Fibroblast of skin of back (primary cell): Measurements from ENCODE around the gene SALL4. TPM values are rescaled to one million over a fixed set of nuclear protein-coding genes. Genes with fewer than 3 reads are reported as not detected.
A peak's percentile ranks its signal among the peaks of the same experiment; 100 is the strongest.
"Not testable (repeated sequence)": the region's sequence is repeated elsewhere in the genome, so short reads cannot be mapped to it uniquely, and the experiment has no call there.

Experiments used
- DNase-seq: peaks from one replicate; pipeline ENCODE4 v3.0.0-alpha.2; 2013
- polyA plus RNA-seq, 2 experiments: library from polyadenylated mRNA; unstranded; fragments of 120-200 nt; gene quantifications; one replicate each; pipeline ENCODE4 v1.2.1, GENCODE V29; 2013; ENCODE audit not compliant: insufficient read length in 2 of 2

Gene SALL4
- 0.68 TPM for polyA plus RNA-seq (2013, experiment 1 of 2; ENCODE audit: insufficient read length)
- polyA plus RNA-seq (2013, experiment 2 of 2; ENCODE audit: insufficient read length): 0.60 TPM

DNA sequence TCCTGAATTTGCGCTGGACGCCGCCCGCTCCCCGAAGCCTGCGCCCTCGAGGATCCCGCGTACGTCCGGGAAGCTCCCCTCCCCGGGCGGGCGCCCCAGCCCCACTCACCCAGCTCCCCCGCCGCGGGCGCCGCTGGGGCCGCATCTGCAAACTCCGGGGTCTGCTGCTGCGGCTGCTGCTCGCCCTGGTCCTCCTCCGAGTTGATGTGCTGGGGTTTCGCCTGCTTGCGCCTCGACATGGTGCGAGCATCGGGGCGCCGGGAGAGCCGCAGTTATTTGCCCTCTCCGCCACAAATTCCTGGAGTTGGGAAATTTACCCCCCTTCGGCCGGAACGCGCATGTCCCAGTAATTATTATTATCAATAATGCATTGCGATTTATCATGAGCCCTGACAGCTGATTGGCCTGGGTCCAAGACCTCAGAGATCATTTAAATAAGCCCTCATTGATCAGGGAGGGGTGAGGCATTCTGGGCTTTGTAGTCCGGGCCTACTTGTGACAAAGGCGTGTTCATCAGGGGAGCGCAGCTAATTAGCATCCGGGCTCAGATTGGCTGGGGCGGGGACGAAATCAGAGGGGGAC lies at the start of gene SALL4:
TSS of gene SALL4 (minus strand) at position 352 of the 582 bp plus-strand sequence. CDS start at position 239, 113 bp downstream.
- DNase-seq: no peak

- no peak for DNase-seq
Measured at GRCh38 chr20:51848346-51848745, 46.0 kb upstream of the SALL4 start.

GRCh38 chr20:51840865-51841264 lies 38.5 kb upstream of the SALL4 start:
- no peak for DNase-seq

DNA sequence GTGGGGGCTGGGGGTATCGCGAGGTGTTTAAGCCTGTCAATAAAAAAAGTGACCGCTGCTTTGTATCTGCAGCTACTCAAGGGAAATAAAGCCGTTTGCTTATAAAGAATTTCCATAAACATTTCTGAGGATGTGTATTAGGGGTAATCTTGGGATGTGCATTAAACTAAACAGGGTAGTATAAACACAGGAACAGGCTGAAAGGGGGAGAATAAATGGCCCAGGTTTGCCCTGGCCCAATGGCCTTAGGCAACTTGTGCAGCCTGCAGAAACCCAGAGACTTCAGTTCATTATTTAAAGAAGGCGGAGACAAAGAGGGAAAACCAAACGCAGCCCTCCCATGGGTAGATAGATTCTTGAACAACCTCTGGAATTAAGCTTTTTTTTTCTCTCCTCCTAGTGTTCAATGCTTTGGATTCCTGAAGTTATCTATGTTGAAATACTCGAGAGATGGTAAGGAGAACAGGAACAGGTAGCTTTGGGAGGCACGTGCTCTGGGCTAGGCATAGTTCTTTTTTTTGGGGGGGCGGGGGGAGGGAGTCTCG lies 35.6 kb upstream of the SALL4 start:
- no peak for DNase-seq

DNA sequence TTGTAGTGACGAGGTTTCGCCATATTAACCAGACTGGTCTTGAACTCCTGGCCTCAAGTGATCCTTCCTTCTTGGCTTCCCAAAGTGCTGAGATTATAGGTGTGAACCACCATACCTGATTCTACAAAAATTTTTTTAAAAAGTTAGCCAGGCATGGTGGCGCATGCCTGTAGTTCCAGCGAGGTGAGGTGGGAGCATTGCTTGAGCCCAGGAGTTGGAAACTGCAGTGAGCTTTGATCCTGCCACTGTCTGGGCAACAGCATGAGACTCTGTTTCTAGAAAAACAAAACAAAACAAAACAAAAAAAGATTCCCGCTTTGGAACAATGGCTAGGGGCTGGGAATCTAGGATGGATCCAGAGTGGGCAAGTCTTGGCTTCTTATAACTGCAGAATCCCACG lies 35.1 kb upstream of the SALL4 start:
- DNase-seq: no peak

- DNase-seq: no peak
Measured at GRCh38 chr20:51833326-51833725, 31.0 kb upstream of the SALL4 start.

DNA sequence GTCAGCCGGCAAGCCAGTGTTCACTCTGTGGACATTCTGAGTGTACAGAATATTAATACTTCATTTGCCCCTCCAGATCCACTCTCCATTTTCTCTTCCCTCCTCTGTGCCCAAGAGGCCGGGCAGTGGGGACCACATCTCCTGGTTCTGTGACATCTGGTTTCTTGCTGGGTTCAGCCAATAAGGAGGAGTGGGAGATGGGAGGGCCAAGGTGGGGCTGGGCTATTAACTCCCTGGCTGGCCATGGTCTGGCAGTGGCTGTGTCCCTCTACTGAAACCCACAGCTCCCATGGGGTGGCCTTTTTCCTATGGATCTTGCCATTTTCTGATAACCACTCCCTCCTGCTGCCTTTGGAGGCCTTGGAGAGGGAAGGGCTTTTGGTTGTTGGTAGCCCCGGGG lies 30.0 kb upstream of the SALL4 start:
- no peak for DNase-seq

- DNase-seq: peak; percentile 7
Measured at GRCh38 chr20:51831866-51832265, 29.5 kb upstream of the SALL4 start.

DNA sequence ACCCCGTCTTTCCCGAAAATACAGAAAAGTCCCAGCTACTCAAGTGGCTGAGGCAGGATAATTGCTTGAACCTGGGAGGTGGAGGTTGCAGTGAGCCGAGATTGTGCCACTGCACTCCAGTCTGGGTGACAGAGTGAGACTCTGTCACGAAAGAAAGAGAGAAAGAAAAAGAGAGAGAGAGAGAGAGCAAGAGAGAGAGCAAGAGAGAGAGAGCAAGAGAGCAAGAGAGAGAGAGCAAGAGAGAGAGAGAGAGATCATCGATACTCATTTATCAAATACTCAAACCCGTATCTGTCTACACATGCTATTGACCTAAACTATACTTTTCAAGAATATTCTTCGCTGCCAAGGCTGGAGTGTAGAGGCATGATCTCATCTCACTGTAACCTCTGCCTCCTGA lies 28.2 kb upstream of the SALL4 start:
- no peak for DNase-seq

- DNase-seq: no peak
Measured at GRCh38 chr20:51828762-51829161, 26.4 kb upstream of the SALL4 start.

DNA sequence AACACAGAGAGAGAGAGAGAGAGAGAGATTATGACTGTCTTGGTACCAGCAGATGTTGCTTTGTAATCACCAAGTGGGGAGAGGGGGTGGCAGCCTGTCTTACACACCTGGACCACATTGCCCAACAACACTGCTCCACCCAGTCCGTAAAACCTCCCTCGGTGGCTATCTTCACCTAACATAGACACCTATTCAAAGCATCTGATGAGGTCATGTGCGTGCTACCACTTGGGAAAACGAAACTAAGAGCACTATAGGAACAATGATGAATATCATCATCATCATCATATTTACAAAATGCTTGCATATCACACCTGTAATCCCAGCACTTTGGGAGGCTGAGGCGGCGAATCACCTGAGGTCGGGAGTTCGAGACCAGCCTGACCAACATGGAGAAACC lies 24.1 kb upstream of the SALL4 start:
- DNase-seq: no peak

- no peak for DNase-seq
Measured at GRCh38 chr20:51818479-51819008, 16.2 kb upstream of the SALL4 start.

GRCh38 chr20:51816856-51817255 lies 14.5 kb upstream of the SALL4 start:
- DNase-seq: not testable (repeated sequence)

DNA sequence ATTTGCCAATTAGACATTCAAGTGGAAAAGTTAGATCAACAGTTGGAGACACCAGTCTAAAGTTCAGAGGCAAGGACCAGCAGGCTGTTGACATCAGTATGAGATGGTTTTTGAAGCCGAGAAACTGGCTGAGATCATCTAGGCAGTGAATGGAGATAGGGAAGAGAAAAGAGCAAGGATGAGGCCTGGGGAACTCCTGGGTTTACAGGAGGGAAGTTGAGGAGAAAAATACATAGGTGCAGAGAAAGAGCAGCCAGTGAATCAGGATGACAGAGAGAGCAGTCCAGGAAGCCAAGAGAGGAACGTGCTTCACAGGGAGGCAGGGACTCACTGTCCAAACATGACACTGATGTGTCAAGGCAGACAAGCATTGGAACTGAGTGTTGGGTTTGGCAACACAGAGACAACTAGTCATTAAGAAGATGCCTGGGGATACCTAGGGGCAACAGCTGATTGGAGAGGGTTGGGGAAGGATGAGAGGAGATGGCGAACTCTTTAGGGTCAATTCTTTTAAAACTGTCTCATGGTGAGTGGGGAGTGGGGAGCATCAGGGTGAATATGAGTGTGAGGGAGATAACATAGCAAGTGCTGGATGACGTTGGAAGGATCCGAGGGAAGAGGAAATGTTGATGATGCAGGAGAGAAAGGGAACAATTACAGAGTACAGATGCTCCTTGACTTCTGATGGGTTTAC lies 13.2 kb upstream of the SALL4 start:
- peak; percentile 11 for DNase-seq

DNA sequence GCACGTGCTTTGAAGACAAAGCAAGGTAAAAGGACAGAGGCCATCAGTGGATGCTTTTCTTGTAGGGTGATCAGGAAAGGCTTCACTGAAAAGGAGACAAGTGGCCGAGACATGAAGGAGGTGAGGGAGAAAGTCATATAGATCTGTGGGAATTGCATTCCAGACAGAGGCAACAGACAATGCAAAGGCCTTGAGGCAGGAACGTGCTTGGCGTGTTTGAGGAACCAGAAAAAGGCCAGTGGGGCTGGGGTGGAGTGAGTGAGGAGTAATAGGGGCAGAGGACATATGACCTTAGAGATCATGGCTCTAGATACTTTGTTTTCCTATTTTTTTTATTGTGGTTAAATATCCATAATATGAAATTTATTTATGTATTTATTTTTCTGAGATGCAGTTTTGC lies 10.5 kb upstream of the SALL4 start:
- DNase-seq: no peak

DNA sequence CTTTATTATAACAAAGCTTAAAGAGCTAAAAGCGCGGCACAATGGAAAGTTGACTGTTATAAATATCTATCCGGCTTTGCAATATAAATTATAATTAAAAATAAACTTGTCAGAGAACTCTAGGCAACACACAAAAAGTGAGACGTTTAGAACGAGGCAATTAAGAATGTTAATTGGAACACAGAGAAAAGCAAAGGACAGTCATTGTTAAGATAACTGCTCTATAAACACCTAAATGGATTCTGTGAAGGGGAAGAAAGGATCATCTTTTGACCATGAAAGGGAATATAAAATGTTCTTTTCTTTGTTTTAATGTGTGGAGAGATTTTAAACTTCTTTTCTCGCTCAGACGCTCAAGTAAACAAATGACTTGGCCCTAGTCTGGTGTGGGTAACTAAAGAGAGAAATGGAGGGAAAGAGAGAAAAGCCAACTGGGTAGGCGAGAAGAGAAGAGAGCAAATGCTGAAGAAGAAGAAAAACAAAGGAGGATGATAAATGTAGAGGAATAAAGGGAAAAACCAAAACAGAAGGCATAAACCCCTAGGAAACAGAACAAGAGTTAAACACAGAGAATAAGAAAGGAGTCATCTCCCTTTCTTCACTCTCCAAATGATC lies 9.3 kb upstream of the SALL4 start:
- no peak for DNase-seq

DNA sequence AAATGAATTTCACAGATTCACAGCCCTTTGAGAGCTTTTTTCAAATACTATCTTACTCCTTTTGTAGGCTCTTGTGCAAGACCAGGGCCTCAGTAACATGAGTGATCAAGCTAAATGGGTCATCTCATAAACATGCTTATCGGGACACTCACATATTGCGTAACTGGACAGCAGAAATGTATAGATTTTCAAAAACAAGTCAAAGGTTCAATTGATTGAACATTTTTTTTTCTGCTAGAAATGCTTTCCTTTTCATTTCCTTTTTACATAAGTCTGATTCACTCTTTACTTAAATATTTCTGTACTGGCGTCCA lies 8.7 kb upstream of the SALL4 start:
- peak; percentile 10 for DNase-seq

GRCh38 chr20:51810155-51811041 lies 8.1 kb upstream of the SALL4 start:
- DNase-seq: no peak

DNA sequence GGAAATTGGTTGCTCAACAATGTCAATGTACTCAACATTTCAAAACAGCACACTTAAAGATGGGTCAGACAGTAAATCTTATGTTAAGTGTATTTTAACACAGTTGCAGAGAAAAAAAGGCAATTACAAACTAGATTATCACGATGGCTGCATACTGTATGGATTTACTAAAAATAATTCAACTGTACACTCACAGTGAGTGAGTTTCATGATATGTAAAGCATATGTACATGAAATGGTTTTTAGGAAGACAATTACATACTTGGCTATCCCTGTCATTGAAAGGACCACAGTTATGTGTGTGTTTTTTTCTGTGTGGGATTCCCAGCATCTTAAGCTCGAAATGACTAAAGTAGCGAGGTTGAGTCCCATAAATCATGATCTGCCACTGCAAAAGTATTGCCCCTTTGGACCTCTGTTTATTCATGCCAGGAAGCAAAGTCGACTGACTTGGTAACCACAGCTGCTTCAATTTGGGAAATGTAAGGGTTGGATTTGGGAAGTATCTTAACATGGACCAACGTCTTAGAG lies 5.5 kb upstream of the SALL4 start:
- DNase-seq: peak; percentile 80

GRCh38 chr20:51804754-51805153 lies 2.4 kb upstream of the SALL4 start:
- no peak for DNase-seq

- peak; percentile 56 for DNase-seq
Measured at GRCh38 chr20:51803148-51803854, 980 bp upstream of the SALL4 start.

- DNase-seq: no peak
Measured at GRCh38 chr20:51801823-51802123, 548 bp downstream of the SALL4 start.
